Measurements from ENCODE around the gene CSF2. TPM values are rescaled to one million over a fixed set of nuclear protein-coding genes. Genes with fewer than 3 reads are reported as not detected.
A peak's percentile ranks its signal among the peaks of the same experiment; 100 is the strongest.
"Not testable (repeated sequence)": the region's sequence is repeated elsewhere in the genome, so short reads cannot be mapped to it uniquely, and the experiment has no call there.

CSF2 gene
- total and polyA plus RNA-seq, 3 experiments from 2014 or later: 393 to 409 TPM; not detected in 1

DNA sequence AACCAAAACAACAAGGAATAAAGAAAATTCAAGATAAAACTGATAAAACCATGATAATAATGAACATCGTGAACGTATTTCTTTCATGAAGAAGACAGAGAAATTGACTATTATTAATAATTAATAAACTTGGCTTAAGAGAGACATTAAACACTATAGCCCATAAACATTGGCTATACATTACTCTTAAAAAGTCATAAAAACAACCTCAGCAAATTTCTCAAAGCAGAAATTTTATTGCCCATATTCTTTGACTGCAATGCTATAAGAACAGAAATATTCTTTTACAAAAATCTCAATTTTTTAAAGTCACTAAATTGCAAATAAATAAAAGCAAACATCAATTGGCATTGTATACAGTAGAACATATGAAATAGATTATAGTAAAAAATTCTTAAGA, 42.5 kb downstream of the CSF2 start:
- peaks cover 0 to 48% (median 6%) of the 10 kb centered on the region in 3 donors for H3K4me1 Mint-ChIP-seq
- H3K36me3 Mint-ChIP-seq: peaks cover 0 to 7% (median 0%) of the 10 kb centered on the region in 3 donors
- H3K9me3 ChIP-seq (ENCODE audit: low read length): no peaks in the 10 kb centered on the region
- H3K27me3 Mint-ChIP-seq: no peaks in the 10 kb centered on the region
- H3K27me3 ChIP-seq (ENCODE audit: insufficient read depth, low read length, poor library complexity, severe bottlenecking): no peaks in the 10 kb centered on the region
- POLR2A ChIA-PET: no interaction called here
- peak overlapping the region in 1 of 7 donors; percentile 40 for H3K4me3 Mint-ChIP-seq
- CTCF ChIA-PET: interaction anchor here (1.1 to 1.6 kb wide), 3 partner anchors 18 to 64 kb away, joined by 3 to 4 read pairs (median 3); no protein-coding TSS in a partner anchor
- H3K4me1 ChIP-seq (ENCODE audit: insufficient read depth, low read length): peaks cover 34% of the 10 kb centered on the region
- H3K27ac Mint-ChIP-seq: peak overlapping the region in 1 of 8 donors; percentile 92
- H3K9me3 Mint-ChIP-seq: peaks cover 0 to 5% (median 1%) of the 10 kb centered on the region in 5 donors
- no peaks in the 10 kb centered on the region for H3K36me3 ChIP-seq (ENCODE audit: insufficient read depth, low read length)
- H3K27ac ChIP-seq (ENCODE audit: low read depth, low read length): no peak overlapping the region
- DNase-seq: no peak
- no peak overlapping the region for H3K4me3 ChIP-seq (ENCODE audit: low read length)

DNA sequence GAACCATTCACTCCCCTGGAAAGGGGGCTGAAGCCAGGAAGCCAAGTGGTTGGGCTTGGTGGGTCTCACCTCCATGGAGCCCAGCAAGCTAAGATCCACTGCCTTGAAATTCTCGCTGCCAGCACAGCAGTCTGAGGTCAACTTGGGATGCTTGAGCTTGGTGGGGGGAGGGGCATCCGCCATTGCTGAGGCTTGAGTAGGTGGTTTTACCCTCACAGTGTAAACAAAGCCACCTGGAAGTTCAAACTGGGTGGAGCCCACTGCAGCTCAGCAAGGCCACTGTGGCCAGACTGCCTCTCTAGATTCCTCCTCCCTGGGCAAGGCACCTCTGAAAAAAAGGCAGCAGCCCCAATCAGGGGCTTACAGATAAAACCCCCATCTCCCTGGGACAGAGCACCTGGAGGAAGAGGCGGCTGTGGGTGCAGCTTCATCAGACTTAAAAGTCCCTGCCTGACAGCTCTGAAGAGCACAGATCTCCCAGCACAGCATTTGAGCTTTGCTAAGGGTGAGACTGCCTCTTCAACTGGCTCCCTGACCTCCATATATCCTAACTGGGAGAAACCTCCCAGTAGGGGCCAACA, 43.4 kb downstream of the CSF2 start:
- CTCF ChIA-PET: interaction anchor here (0.8 to 1.6 kb wide), 7 partner anchors 13 to 63 kb away, joined by 3 to 5 read pairs (median 4); partner anchors contain the start of gene CSF2
- peak in 1 of 5 donors; percentile 57 for DNase-seq
- H3K4me3 ChIP-seq (ENCODE audit: low read length); H3K27me3 Mint-ChIP-seq; H3K9me3 ChIP-seq (ENCODE audit: low read length); H3K27me3 ChIP-seq (ENCODE audit: insufficient read depth, low read length, poor library complexity, severe bottlenecking); H3K36me3 ChIP-seq (ENCODE audit: insufficient read depth, low read length); H3K9me3 Mint-ChIP-seq; H3K27ac ChIP-seq (ENCODE audit: low read depth, low read length); POLR2A ChIA-PET: not testable (repeated sequence)
- Mint-ChIP-seq H3K4me1 (peaks cover 0 to 42% (median 6%) of the 10 kb centered on the region in 3 donors), H3K4me3 (peak overlapping the region in 6 of 7 donors; percentile 9 to 63 (median 35)), H3K36me3 (peaks cover 0 to 14% (median 0%) of the 10 kb centered on the region in 3 donors), H3K27ac (peak overlapping the region in 4 of 8 donors; percentile 9 to 92 (median 50))
- H3K4me1 ChIP-seq (ENCODE audit: insufficient read depth, low read length): peaks cover 27% of the 10 kb centered on the region

- H3K27ac ChIP-seq (ENCODE audit: low read depth, low read length); H3K27ac Mint-ChIP-seq; DNase-seq; H3K4me3 ChIP-seq (ENCODE audit: low read length); H3K9me3 ChIP-seq (ENCODE audit: low read length); H3K36me3 ChIP-seq (ENCODE audit: insufficient read depth, low read length); POLR2A ChIA-PET; H3K4me3 Mint-ChIP-seq; H3K9me3 Mint-ChIP-seq; H3K27me3 ChIP-seq (ENCODE audit: insufficient read depth, low read length, poor library complexity, severe bottlenecking); H3K27me3 Mint-ChIP-seq: not testable (repeated sequence)
- Mint-ChIP-seq H3K36me3 (peaks cover 0 to 19% (median 0%) of the 10 kb centered on the region in 3 donors), H3K4me1 (peaks cover 8 to 19% (median 18%) of the 10 kb centered on the region in 3 donors)
- H3K4me1 ChIP-seq (ENCODE audit: insufficient read depth, low read length): peaks cover 14% of the 10 kb centered on the region
- CTCF ChIA-PET: interaction anchor here (1.4 kb wide), 1 partner anchor 56 kb away, joined by 3 read pairs; no protein-coding TSS in a partner anchor
Measured at GRCh38 chr5:132120717-132121116, 47.1 kb downstream of the CSF2 start.

GRCh38 chr5:132122971-132123370, 49.4 kb downstream of the CSF2 start:
- H3K36me3 ChIP-seq (ENCODE audit: insufficient read depth, low read length); H3K27ac ChIP-seq (ENCODE audit: low read depth, low read length); H3K27me3 Mint-ChIP-seq; H3K27me3 ChIP-seq (ENCODE audit: insufficient read depth, low read length, poor library complexity, severe bottlenecking); H3K9me3 ChIP-seq (ENCODE audit: low read length); POLR2A ChIA-PET; H3K4me1 ChIP-seq (ENCODE audit: insufficient read depth, low read length); H3K4me3 Mint-ChIP-seq; H3K9me3 Mint-ChIP-seq; DNase-seq; H3K4me3 ChIP-seq (ENCODE audit: low read length): not testable (repeated sequence)
- H3K36me3 Mint-ChIP-seq: peaks cover 0 to 36% (median 2%) of the 10 kb centered on the region in 3 donors
- H3K27ac Mint-ChIP-seq: peak overlapping the region in 1 of 8 donors; percentile 82
- peaks cover 5 to 23% (median 13%) of the 10 kb centered on the region in 3 donors for H3K4me1 Mint-ChIP-seq
- CTCF ChIA-PET: interaction anchor here (1.3 kb wide), 1 partner anchor 11 kb away, joined by 3 read pairs; no protein-coding TSS in a partner anchor

- H3K27ac ChIP-seq (ENCODE audit: low read depth, low read length); POLR2A ChIA-PET; H3K27me3 ChIP-seq (ENCODE audit: insufficient read depth, low read length, poor library complexity, severe bottlenecking); H3K9me3 ChIP-seq (ENCODE audit: low read length); H3K4me3 ChIP-seq (ENCODE audit: low read length); H3K36me3 ChIP-seq (ENCODE audit: insufficient read depth, low read length); H3K27me3 Mint-ChIP-seq; H3K27ac Mint-ChIP-seq; H3K4me3 Mint-ChIP-seq; H3K4me1 ChIP-seq (ENCODE audit: insufficient read depth, low read length); DNase-seq: not testable (repeated sequence)
- Mint-ChIP-seq H3K9me3 (peaks cover 5 to 14% (median 9%) of the 10 kb centered on the region in 5 donors), H3K4me1 (peaks cover 5 to 23% (median 13%) of the 10 kb centered on the region in 3 donors), H3K36me3 (peaks cover 0 to 42% (median 3%) of the 10 kb centered on the region in 3 donors)
- CTCF ChIA-PET: interaction anchor here (1.3 kb wide), 1 partner anchor 11 kb away, joined by 3 read pairs; no protein-coding TSS in a partner anchor
Measured at GRCh38 chr5:132123578-132123977, 50.0 kb downstream of the CSF2 start.

Other genes starting within 250 kb of the CSF2 start
- gene MEIKIN, start 128.1 kb upstream of the CSF2 start, total RNA-seq: under 1 TPM in 1 of 2 experiments, not detected in 1; 0.53 TPM
- 0.69 TPM for gene MEIKIN, start 128.1 kb upstream of the CSF2 start, polyA plus RNA-seq
- 10 to 100 TPM; 21.8 to 22.7 TPM for gene ACSL6, start 62.1 kb upstream of the CSF2 start, total RNA-seq
- gene ACSL6, start 62.1 kb upstream of the CSF2 start, polyA plus RNA-seq: 20.7 TPM
- 10 to 100 TPM; 69.7 to 71.9 TPM for gene IL3, start 13.1 kb upstream of the CSF2 start, total RNA-seq
- not detected for gene IL3, start 13.1 kb upstream of the CSF2 start, polyA plus RNA-seq
- gene P4HA2, start 154.1 kb downstream of the CSF2 start, total RNA-seq: 1 to 10 TPM; 7.2 to 7.9 TPM
- not detected for gene P4HA2, start 154.1 kb downstream of the CSF2 start, polyA plus RNA-seq
- gene PDLIM4, start 183.9 kb downstream of the CSF2 start, total RNA-seq: 1 to 10 TPM in 1 of 2 experiments, under 1 TPM in 1; 0.39 to 1.4 TPM
- not detected for gene PDLIM4, start 183.9 kb downstream of the CSF2 start, polyA plus RNA-seq
- gene SLC22A4, start 220.6 kb downstream of the CSF2 start, total RNA-seq: 1 to 10 TPM; 2.6 to 2.9 TPM
- gene SLC22A4, start 220.6 kb downstream of the CSF2 start, polyA plus RNA-seq: 0.15 TPM